H9 (cell line): Measurements from ENCODE around the gene NCAPH2. TPM values are rescaled to one million over a fixed set of nuclear protein-coding genes. Genes with fewer than 3 reads are reported as not detected.

Experiments
- DNase-seq: peaks from one replicate; pipeline ENCODE4 v3.0.0-alpha.2; 2017
- H2AFZ ChIP-seq: one replicate; pipeline ENCODE4 v1.6.1; 2013; ENCODE audit warnings: mild to moderate bottlenecking, low read length, control low read depth, moderate library complexity
- H2AK5ac ChIP-seq: 2 replicates; pipeline ENCODE4 v1.6.1; 2013; ENCODE audit warnings: low read length, control low read depth, mixed read lengths; ENCODE audit not compliant: insufficient read length
- H2BK120ac ChIP-seq: one replicate; pipeline ENCODE4 v1.6.1; 2013; ENCODE audit warnings: low read depth, mild to moderate bottlenecking, low read length, control low read depth, inconsistent platforms; ENCODE audit not compliant: poor library complexity, severe bottlenecking
- H2BK12ac ChIP-seq: 2 replicates; pipeline ENCODE4 v1.6.1; 2013; ENCODE audit warnings: low read length, control low read depth, mixed read lengths, low read depth; ENCODE audit not compliant: insufficient read length
- H2BK15ac ChIP-seq: 2 replicates; pipeline ENCODE4 v1.6.1; 2013; ENCODE audit warnings: low read depth, low read length, control low read depth
- H2BK20ac ChIP-seq: one replicate; pipeline ENCODE4 v1.6.1; 2013; ENCODE audit warnings: low read depth, mild to moderate bottlenecking, low read length, control low read depth, inconsistent platforms; ENCODE audit not compliant: poor library complexity, severe bottlenecking
- H2BK5ac ChIP-seq: 2 replicates; pipeline ENCODE4 v1.6.1; 2013; ENCODE audit warnings: low read length, control low read depth, mixed read lengths; ENCODE audit not compliant: insufficient read length
- H3K14ac ChIP-seq: 2 replicates; pipeline ENCODE4 v1.6.1; 2013; ENCODE audit warnings: low read length, control low read depth; ENCODE audit not compliant: insufficient read depth
- H3K18ac ChIP-seq: 2 replicates; pipeline ENCODE4 v1.6.1; 2013; ENCODE audit warnings: low read depth, mild to moderate bottlenecking, mixed read lengths, low read length, control low read depth; ENCODE audit not compliant: insufficient read length
- H3K23ac ChIP-seq: 2 replicates; pipeline ENCODE4 v1.6.1; 2013; ENCODE audit warnings: low read length, control low read depth, mixed read lengths, low read depth; ENCODE audit not compliant: insufficient read length
- H3K23me2 ChIP-seq: 2 replicates; pipeline ENCODE4 v1.6.1; 2013; ENCODE audit warnings: low read depth, mild to moderate bottlenecking, mixed read lengths, low read length, control low read depth; ENCODE audit not compliant: insufficient read length, poor library complexity, severe bottlenecking
- H3K27ac ChIP-seq: 2 replicates; pipeline ENCODE4 v1.5.1; 2013; ENCODE audit warnings: low read length, control low read depth, mixed read lengths, low read depth; ENCODE audit not compliant: insufficient read length
- H3K27me3 ChIP-seq: 2 replicates; pipeline ENCODE4 v1.6.1; 2013; ENCODE audit warnings: low read length, control low read depth, inconsistent platforms; ENCODE audit not compliant: insufficient read depth
- H3K4ac ChIP-seq: 2 replicates; pipeline ENCODE4 v1.6.1; 2013; ENCODE audit warnings: low read depth, mild to moderate bottlenecking, control low read depth, inconsistent platforms, low read length, moderate library complexity
- H3K4me1 ChIP-seq: 2 replicates; pipeline ENCODE4 v1.6.1; 2013; ENCODE audit warnings: low read length, control low read depth, inconsistent platforms; ENCODE audit not compliant: insufficient read depth
- H3K4me2 ChIP-seq: 2 replicates; pipeline ENCODE4 v1.6.1; 2013; ENCODE audit warnings: low read length, control low read depth, mixed read lengths; ENCODE audit not compliant: insufficient read length, insufficient read depth
- H3K56ac ChIP-seq: 2 replicates; pipeline ENCODE4 v1.6.1; 2013; ENCODE audit warnings: low read depth, mild to moderate bottlenecking, mixed read lengths, low read length, control low read depth; ENCODE audit not compliant: insufficient read length
- H3K79me1 ChIP-seq: 2 replicates; pipeline ENCODE4 v1.6.1; 2013; ENCODE audit warnings: low read depth, mild to moderate bottlenecking, moderate library complexity, low read length, control low read depth, inconsistent platforms; ENCODE audit not compliant: insufficient read depth, poor library complexity, severe bottlenecking
- H3K79me2 ChIP-seq: 2 replicates; pipeline ENCODE4 v1.6.1; 2013; ENCODE audit warnings: low read length, control low read depth, inconsistent platforms; ENCODE audit not compliant: insufficient read depth
- H3K9ac ChIP-seq: 2 replicates; pipeline ENCODE4 v1.6.1; 2013; ENCODE audit warnings: low read length, control low read depth, mixed read lengths; ENCODE audit not compliant: insufficient read length; ENCODE audit errors: extremely low read depth
- H3K9me3 ChIP-seq: one replicate; pipeline ENCODE4 v1.6.1; 2013; ENCODE audit warnings: low read depth, low read length, inconsistent platforms; ENCODE audit not compliant: control insufficient read depth
- H3T11ph ChIP-seq: one replicate; pipeline ENCODE4 v1.6.1; 2013; ENCODE audit warnings: mild to moderate bottlenecking, low read length, control low read depth, inconsistent platforms
- H4K20me1 ChIP-seq: one replicate; pipeline ENCODE4 v1.6.1; 2013; ENCODE audit not compliant: control insufficient read depth, insufficient read length, insufficient read depth
- H4K5ac ChIP-seq: 2 replicates; pipeline ENCODE4 v1.6.1; 2013; ENCODE audit warnings: low read depth, mild to moderate bottlenecking, mixed read lengths, low read length, control low read depth; ENCODE audit not compliant: insufficient read length
- H4K8ac ChIP-seq: replicated peaks from 2 replicates; pipeline ENCODE4 v1.6.1; 2013; ENCODE audit warnings: low read length, control low read depth, mixed read lengths, low read depth; ENCODE audit not compliant: insufficient read length
- H4K91ac ChIP-seq: 2 replicates; pipeline ENCODE4 v1.6.1; 2013; ENCODE audit warnings: low read depth, mild to moderate bottlenecking, moderate library complexity, mixed read lengths, low read length, control low read depth; ENCODE audit not compliant: insufficient read length
- H3K27ac Mint-ChIP-seq, 3 experiments: 2 replicates in 2 of 3; 3 replicates in 1 of 3; pipeline ENCODE4 v1.8.0; 2020 to 2021; ENCODE audit warnings: mixed read lengths in 3 of 3, mild to moderate bottlenecking in 1 of 3, moderate library complexity in 1 of 3
- H3K27me3 Mint-ChIP-seq: 2 replicates; pipeline ENCODE4 v1.8.0; 2021; ENCODE audit warnings: low read depth, mild to moderate bottlenecking, moderate library complexity, mixed read lengths
- H3K36me3 Mint-ChIP-seq, 3 experiments: 2 replicates in 2 of 3; 3 replicates in 1 of 3; pipeline ENCODE4 v1.8.0; 2020 to 2021; ENCODE audit warnings: low read depth in 3 of 3, mixed read lengths in 3 of 3; ENCODE audit not compliant: insufficient read depth in 1 of 3
- H3K4me1 Mint-ChIP-seq, 2 experiments: 2 replicates each; pipeline ENCODE4 v1.8.0; 2020; ENCODE audit warnings: mixed read lengths in 2 of 2
- H3K4me3 Mint-ChIP-seq, 2 experiments: 2 replicates in 1 of 2; 3 replicates in 1 of 2; pipeline ENCODE4 v1.8.0; 2020 to 2021; ENCODE audit warnings: mild to moderate bottlenecking in 2 of 2, mixed read lengths in 2 of 2, moderate library complexity in 1 of 2
- H3K9me3 Mint-ChIP-seq, 2 experiments: 2 replicates in 1 of 2; 3 replicates in 1 of 2; pipeline ENCODE4 v1.8.0; 2020; ENCODE audit warnings: mild to moderate bottlenecking in 2 of 2, mixed read lengths in 2 of 2, moderate library complexity in 1 of 2
- WGBS: extraction: QIAGEN DNeasy Blood & Tissue Kit; methylation state at CpG from one replicate; pipeline ENCODE4 v1.1.7; 2013; ENCODE audit warnings: missing lambda C conversion rate, low lambda C conversion rate, mixed read lengths; ENCODE audit not compliant: insufficient read length; ENCODE audit errors: extremely low coverage; 5-methylcytosine and 5-hydroxymethylcytosine counted together
- total RNA-seq: library from RNA; stranded (reverse); gene quantifications from 2 replicates; pipeline ENCODE4 v1.2.1, GENCODE V29; 2021
- TF ChIP-seq, protein P1 (sequence below): fragments of 200-600 bp; sonication (generic); conservative IDR thresholded peaks from 3 replicates; pipeline ENCODE4 v1.8.0; 2021; ENCODE audit warnings: antibody characterized with exemption, mild to moderate bottlenecking

The NCAPH2 gene
- total RNA-seq, 1 experiment from 2014 or later = 76.2 TPM

DNA sequence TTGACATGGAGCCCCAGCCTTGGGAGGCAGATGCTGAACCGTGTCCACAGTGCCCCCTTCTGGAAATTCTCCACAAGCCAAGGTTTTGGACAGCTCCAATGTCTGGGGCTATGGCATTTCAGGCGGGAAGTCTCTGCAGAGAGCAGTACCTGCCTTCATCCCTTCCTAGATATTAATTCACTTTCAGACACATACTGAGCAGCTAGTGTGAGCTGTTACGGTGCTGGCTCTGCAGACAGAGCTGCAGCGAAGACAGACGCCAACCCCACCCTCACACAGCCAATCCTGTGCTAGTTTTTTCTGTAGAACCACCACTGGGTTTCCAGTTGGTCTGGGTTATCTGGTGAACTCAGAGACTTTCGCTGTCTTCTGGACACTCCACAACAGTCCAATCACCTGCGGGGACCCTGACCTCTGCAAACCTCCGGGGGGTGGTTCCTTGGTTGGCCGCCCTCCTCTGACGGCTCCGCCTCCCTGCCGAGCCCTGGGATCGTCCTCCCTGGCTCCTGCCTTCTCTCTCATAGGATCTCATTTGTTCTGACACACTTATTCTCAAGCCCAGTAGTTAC lies 9.6 kb upstream of the NCAPH2 start:
- Histone ChIP-seq H4K20me1 (no peaks in the 10 kb centered on the region), H3K4ac (no peak overlapping the region), H4K8ac (no peak overlapping the region), H3K79me2 (no peaks in the 10 kb centered on the region), H2BK15ac (no peak overlapping the region), H4K91ac (no peak overlapping the region), H3K4me1 (no peaks in the 10 kb centered on the region), H3K18ac (no peak overlapping the region), H3K9ac (no peak overlapping the region), H3K27ac (no peak overlapping the region), H2AK5ac (no peak overlapping the region), H3K27me3 (no peaks in the 10 kb centered on the region), H4K5ac (no peak overlapping the region), H2BK120ac (no peak overlapping the region), H3K79me1 (no peaks in the 10 kb centered on the region), H2BK20ac (no peak overlapping the region), H3K23ac (no peak overlapping the region), H3K9me3 (no peaks in the 10 kb centered on the region), H2BK12ac (no peak overlapping the region), H2AFZ (no peak overlapping the region), H3K56ac (no peak overlapping the region), H3T11ph (no peak overlapping the region), H3K4me2 (no peak overlapping the region), H3K14ac (no peak overlapping the region), H2BK5ac (no peak overlapping the region), H3K23me2 (no peaks in the 10 kb centered on the region)
- DNase-seq = peak; percentile 82
- peaks cover 5 to 6% of the 10 kb centered on the region in 2 experiments for H3K4me1 Mint-ChIP-seq
- peak overlapping the region in 1 of 3 experiments; percentile 37; a peak in 2 of 7 replicates for H3K27ac Mint-ChIP-seq
- TF ChIP-seq, protein P1, sequence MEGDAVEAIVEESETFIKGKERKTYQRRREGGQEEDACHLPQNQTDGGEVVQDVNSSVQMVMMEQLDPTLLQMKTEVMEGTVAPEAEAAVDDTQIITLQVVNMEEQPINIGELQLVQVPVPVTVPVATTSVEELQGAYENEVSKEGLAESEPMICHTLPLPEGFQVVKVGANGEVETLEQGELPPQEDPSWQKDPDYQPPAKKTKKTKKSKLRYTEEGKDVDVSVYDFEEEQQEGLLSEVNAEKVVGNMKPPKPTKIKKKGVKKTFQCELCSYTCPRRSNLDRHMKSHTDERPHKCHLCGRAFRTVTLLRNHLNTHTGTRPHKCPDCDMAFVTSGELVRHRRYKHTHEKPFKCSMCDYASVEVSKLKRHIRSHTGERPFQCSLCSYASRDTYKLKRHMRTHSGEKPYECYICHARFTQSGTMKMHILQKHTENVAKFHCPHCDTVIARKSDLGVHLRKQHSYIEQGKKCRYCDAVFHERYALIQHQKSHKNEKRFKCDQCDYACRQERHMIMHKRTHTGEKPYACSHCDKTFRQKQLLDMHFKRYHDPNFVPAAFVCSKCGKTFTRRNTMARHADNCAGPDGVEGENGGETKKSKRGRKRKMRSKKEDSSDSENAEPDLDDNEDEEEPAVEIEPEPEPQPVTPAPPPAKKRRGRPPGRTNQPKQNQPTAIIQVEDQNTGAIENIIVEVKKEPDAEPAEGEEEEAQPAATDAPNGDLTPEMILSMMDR = peak; percentile 83
- peaks cover 14% of the 10 kb centered on the region for H3K27me3 Mint-ChIP-seq
- peaks cover 0 to 3% (median 0%) of the 10 kb centered on the region in 3 experiments; a peak in 2 of 7 replicates for H3K36me3 Mint-ChIP-seq
- no peaks in the 10 kb centered on the region; a peak in 1 of 5 replicates for H3K9me3 Mint-ChIP-seq
- WGBS = no CpG with 5 or more reads among the region's 13 CpGs
- H3K4me3 Mint-ChIP-seq = no peak overlapping the region
